K562 treated with DMSO at 1 percent for 4 hours (cell line): Measurements from ENCODE around the gene NEUROG2. TPM values are rescaled to one million over a fixed set of nuclear protein-coding genes. Genes with fewer than 3 reads are reported as not detected.

Experiments
- total RNA-seq: library from RNA; unstranded; fragments of 300-600 nt; gene quantifications from 2 replicates; pipeline ENCODE4 v1.2.3, GENCODE V29; 2022; ENCODE audit not compliant: insufficient read depth

NEUROG2 gene
- not detected in 2 replicates for total RNA-seq

GRCh38 chr4:112516066-112516470, at the start of gene NEUROG2:
NEUROG2 (minus strand) TSS chr4:112516180; CDS start chr4:112515475, 705 bp downstream.

Other genes starting within 250 kb of the NEUROG2 start
- gene TIFA, start 230.3 kb downstream of the NEUROG2 start, total RNA-seq = 8.2 and 8.7 TPM in 2 replicates
- gene ALPK1, start 218.8 kb downstream of the NEUROG2 start, total RNA-seq = 5.3 and 6.8 TPM in 2 replicates
- gene ZGRF1, start 120.7 kb upstream of the NEUROG2 start, total RNA-seq = 8.4 and 9.2 TPM in 2 replicates
- gene LARP7, start 121.0 kb upstream of the NEUROG2 start, total RNA-seq = 27.1 and 35.7 TPM in 2 replicates